Hematopoietic multipotent progenitor cell treated with erythropoietin and hydrocortisone succinate and interleukin-3 and kit ligand, for 4 days (in vitro differentiated cells): ENCODE data around the gene LTA.
A peak's percentile ranks its signal among the peaks of the same experiment; 100 is the strongest.
"Not testable (repeated sequence)": the region's sequence is repeated elsewhere in the genome, so short reads cannot be mapped to it uniquely, and the experiment has no call there.

Source experiments
- DNase-seq: peaks from one replicate; pipeline ENCODE4 v3.0.0-alpha.2; 2015

The LTA gene

GRCh38 chr6:31590691-31591090 lies 18.6 kb downstream of the LTA start:
- not testable (repeated sequence) for DNase-seq

- no peak for DNase-seq
Measured at GRCh38 chr6:31592396-31592771, 20.3 kb downstream of the LTA start.

GRCh38 chr6:31597006-31597405 lies 24.9 kb downstream of the LTA start:
- DNase-seq, result peak; percentile 89

- peak; percentile 36 for DNase-seq
Measured at GRCh38 chr6:31607317-31607716, 35.2 kb downstream of the LTA start.

- DNase-seq, result peak; percentile 71
Measured at GRCh38 chr6:31609519-31610406, 37.7 kb downstream of the LTA start.

GRCh38 chr6:31610968-31611367 lies 38.9 kb downstream of the LTA start:
- no peak for DNase-seq

- DNase-seq, result no peak
Measured at GRCh38 chr6:31614075-31614619, 42.1 kb downstream of the LTA start.

GRCh38 chr6:31614684-31615578 lies 42.8 kb downstream of the LTA start, which contains the start of gene AIF1:
Gene AIF1, plus strand, starts transcription at chr6:31615234. Its CDS starts 96 bp downstream, at chr6:31615330.
- peak; percentile 60 for DNase-seq

- peak; percentile 92 for DNase-seq
Measured at GRCh38 chr6:31615748-31616147, 43.7 kb downstream of the LTA start.

- DNase-seq, result no peak
Measured at GRCh38 chr6:31617010-31617409, 44.9 kb downstream of the LTA start.

- DNase-seq, result peak; percentile 100
Measured at GRCh38 chr6:31619805-31620585, 47.9 kb downstream of the LTA start.

GRCh38 chr6:31620586-31621319 lies 48.7 kb downstream of the LTA start, which contains the start of gene PRRC2A:
Gene PRRC2A, plus strand, starts transcription at chr6:31620715. Its CDS starts 2,075 bp downstream, at chr6:31622790.
- peak; percentile 92 for DNase-seq

- no peak for DNase-seq
Measured at GRCh38 chr6:31621320-31621939, 49.3 kb downstream of the LTA start.

GRCh38 chr6:31621991-31622390 lies 49.9 kb downstream of the LTA start:
- no peak for DNase-seq

GRCh38 chr6:31622684-31623091 lies 50.6 kb downstream of the LTA start:
- DNase-seq, result peak; percentile 42
